ENCODE measurements around the gene ETV3L.

GRCh38 chr1:157146244-157146643 lies 46.6 kb upstream of the ETV3L start:
- TF ChIP-seq CTCF (IDR thresholded peaks at IDR 0.05) (no peak), ZNF512 (CRISPR knock-in tag; IDR thresholded peaks at IDR 0.05; ENCODE audit: borderline replicate concordance) (no peak), ESRRA (CRISPR knock-in tag; IDR thresholded peaks at IDR 0.05; ENCODE audit: borderline replicate concordance) (no peak), RELA (CRISPR knock-in tag; IDR thresholded peaks at IDR 0.05; ENCODE audit: borderline replicate concordance) (no peak), MAX (CRISPR knock-in tag; IDR thresholded peaks at IDR 0.05) (no peak), ZNF671 (CRISPR knock-in tag; IDR thresholded peaks at IDR 0.05) (no peak), ZNF121 (CRISPR knock-in tag; IDR thresholded peaks at IDR 0.05) (no peak), SP1 (CRISPR knock-in tag; conservative IDR thresholded peaks at IDR 0.05) (no peak)
